Hematopoietic multipotent progenitor cell treated with erythropoietin and hydrocortisone succinate and interleukin-3 and kit ligand, for 8 days (in vitro differentiated cells): ENCODE results near the gene ZNRF1.

ENCODE experiments used
- DNase-seq: peaks from one replicate; pipeline ENCODE4 v3.0.0-alpha.2; 2015

ZNRF1 gene

DNA sequence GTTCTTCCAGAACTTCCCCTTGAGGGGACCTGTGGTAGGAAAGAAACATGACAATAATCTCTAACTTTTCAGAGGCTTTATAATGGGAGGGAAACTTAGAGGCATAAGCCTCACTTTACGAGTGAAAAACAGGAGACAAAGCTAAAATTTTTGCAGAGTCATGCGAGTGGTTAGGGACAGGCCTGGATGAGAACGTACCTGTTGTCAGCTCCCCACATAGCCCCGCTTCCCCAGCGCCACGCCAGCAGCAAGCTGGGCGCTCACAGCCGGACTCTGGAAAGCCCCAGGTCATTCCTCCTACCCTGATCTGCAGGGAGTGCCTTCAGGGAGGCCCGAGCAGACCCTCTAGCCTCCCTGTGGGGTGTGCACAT lies 64.1 kb downstream of the ZNRF1 start:
- DNase-seq: peak; percentile 50

DNA sequence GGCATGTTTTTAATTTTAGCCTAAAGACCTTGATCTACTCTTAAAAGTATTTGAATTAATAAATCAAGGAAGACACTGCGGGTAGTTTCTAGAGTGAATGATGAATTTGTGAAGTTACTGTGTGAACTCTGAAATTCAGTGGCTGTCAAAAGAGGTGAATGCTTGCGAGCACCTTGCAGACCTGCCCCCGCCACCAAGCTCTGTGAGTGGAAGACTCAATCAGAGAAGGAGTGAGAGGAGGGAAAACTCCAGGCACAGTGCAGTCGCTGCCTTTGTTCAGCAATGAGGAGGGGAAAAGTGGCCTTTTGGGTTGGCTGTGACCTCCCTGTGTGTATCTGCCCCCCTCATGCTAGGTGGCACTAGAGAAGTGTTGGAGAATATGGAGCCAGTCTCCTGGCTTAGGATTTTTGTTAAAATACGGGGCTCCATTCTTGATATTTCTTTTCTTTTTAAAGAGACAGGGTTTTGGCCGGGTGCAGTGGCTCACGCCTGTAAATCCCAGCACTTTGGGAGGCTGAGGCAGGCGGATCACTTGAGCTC lies 64.8 kb downstream of the ZNRF1 start:
- peak; percentile 58 for DNase-seq

DNA sequence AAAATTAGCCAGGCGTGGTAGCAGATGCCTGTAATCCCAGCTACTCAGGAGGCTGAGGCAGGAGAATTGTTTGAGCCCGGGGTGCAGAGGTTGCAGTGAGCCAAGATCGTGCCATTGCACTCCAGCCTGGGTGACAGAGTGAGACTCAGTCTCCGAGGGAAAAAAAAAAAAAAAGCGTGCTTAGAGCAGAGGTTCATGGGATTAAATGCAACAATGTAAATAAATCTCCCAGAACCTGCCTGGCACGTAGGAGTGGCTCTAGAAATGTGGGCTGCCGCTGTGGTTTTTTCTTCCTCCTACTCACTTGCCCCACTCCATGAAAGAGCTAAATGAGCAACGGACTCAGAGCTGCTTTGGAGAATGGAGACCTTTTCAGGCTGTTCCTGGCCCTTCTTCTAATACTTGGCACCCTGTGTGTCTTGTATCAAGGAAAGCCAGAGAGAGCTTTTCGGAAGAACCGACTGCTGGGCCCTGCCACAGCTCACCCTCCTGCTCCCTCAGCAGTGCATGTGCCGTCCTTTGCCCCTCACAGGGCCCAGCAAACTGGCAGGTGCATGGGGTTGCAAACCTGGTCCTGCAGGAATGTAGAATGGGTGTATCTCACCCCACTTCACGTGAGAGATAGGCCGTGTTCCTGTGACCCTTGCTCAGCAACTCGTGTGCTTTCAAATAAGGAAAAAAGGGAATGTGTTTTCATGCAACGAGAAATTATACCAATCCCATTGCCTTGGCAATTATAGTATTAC lies 65.8 kb downstream of the ZNRF1 start:
- DNase-seq: peak; percentile 87

DNA sequence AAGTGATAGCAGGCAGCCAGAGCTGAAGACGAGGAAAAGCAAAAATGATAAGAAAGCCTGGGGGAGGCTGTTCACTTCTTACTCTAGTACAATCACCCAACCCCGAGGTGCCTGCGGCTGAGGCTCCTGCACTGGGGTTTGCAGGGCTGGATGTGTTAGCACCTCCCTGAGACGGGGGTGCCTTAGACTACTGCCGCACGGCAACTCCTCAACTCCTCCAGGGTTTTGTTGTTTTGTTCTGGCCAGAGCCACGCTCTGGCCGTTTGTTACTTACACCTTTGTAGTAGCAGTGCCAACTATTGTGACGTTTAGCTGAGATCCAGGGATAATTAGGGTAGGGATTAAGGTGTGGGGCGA lies 66.3 kb downstream of the ZNRF1 start:
- peak; percentile 86 for DNase-seq

DNA sequence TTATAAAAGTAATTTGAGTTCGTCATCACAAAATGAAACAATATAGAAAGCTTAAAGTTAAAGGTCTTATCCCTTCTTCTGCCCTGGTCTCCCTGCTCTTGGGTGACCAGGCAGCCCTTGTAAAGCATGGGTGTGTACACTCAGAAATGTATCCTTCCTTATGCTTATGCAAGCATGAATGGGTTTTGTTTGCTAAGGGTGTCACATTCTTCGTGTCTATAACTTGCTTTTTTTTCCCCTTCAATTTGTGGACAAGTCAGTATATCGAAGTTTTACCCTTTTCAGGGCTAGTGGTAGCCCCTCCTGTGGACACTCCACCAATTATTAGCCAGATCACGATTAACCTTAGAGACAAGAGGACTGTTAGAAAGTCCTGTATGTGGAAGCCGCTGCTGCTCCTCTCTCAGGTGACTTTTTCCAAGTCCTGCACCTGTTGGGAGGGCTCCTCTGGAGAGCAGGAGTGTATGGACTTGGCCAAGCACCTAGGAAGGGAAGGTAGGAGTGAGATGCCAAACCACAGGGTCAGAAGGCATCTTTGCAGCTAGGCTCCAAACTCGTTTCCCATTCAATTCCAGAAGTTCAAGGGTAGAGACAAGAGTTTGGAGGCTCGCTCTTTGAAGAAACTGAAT lies 66.8 kb downstream of the ZNRF1 start:
- DNase-seq: no peak

DNA sequence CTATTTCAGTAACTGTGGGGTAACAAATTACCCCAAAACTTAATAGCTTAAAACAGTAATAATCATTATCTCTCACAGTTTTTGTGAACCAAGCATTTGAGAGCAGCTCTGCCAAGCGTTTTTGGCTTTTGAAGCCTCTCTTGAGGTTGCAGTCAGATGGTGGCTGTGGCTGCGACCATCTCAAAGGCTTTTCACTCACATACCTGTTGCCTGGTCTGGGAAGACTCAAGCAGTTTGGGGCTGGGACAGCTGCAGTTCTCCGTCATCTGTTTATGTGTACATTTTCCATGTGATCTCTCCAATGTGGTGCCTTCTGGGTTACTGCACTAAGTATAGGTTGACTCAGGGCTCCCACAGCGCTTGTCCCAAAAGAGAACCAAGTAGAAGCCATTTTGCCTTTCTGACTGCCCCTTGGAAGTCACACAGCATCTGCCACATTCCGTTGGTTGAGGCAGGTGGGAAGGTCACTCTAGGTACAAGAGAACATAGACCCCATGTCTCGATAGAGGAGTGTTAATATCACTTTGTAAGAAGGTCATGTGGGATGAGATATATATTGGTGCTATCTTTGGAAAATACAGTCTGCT lies 68.1 kb downstream of the ZNRF1 start:
- DNase-seq: no peak

DNA sequence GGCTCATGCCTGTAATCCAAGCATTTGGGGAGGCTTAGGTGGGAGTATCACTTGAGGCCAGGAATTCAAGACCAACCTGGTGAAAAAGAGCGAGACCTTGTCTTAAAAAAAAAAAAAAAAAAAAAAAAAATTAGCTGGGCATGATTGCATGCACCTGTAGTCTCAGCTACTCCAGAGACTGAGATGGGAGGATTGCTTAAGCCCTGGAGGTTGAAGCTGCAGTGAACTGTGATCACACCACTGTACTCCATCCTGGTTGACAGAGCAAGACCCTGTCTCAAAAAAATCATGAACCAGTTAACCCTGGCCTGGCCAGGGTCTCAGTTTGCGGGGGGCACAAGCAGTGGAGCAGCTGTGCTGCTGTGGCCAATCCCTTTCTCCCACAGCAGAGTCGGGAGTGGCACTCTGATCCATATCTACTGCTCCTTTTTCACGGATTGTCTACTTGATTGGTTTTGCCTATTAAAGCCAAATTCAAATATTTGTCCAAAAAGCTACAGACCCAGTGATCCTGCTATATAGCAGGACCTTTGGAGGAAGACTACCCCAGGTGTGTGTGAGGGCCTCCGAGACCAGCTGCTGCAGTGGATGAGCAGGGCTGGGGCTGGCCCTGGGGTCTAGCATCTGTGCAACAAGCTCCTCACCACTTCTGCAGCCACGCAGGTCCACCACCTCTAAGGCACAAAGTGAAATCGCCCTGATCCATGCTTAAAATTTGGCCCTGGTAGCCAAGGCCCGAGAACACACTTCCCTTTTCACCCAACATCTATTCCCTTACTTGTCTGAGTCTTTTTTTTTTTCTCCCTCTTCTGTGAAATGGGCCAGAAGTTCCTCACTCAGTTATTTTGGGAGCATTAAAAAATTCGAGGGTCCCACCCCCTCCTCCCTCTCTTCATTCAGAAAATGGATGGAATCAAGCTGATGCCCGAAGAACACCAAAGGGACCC lies 69.5 kb downstream of the ZNRF1 start:
- DNase-seq: no peak

DNA sequence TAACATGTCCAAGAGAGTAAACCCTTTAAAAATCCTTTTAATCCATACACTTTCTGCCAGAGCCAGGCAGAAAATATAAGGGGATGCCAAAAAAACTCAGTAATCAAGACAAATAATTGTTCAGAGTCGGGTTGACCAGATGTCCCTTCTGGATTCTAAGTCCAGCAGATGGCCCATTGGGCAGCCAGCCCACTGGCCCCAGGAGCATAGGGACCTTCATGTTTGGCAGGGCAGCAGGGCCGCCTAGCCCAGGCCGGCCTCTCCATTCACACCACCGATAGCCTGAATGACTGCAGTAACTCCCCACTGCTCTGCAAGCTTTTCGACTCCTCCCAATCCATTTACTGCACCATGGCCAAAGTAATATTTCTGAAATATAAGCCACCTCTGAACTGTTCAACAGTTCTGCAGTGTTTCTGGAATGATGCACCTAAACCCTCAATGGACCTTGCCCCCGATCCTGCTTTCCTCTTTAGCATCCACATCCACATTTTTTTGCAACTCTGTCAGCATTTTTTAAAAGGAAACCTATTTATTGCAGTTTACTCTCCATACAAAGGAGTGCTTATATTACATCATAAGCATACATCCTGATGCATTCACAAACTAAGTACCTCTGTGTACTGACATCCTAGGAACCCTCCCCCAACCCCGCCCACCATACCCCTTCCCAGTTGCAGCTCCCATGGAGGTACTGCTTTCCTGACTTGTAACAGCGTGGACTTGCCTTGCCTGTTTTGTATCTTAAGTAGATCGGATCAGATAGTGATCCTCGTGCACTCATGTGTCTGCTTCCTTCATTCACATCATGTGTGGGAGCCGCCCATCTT lies 71.4 kb downstream of the ZNRF1 start:
- DNase-seq: no peak

DNA sequence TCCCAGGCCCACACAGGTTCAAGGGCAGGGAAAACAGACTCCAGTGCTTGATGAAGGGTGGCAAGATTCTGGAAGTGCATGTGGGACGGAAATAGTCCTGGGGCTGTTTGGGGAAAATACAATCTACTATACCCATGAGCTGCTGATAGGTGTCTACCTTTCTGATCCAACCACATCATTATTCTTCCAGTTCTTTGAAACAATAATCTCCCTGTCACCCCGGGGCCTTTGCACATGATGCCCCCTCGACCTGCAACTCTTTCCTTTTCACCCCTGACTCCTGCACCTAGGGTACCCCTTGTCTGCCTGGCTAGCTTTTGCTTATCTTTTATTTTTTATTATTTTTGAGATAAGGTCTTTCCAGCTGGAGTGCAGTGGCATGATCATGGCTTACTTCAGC lies 72.8 kb downstream of the ZNRF1 start:
- no peak for DNase-seq

DNA sequence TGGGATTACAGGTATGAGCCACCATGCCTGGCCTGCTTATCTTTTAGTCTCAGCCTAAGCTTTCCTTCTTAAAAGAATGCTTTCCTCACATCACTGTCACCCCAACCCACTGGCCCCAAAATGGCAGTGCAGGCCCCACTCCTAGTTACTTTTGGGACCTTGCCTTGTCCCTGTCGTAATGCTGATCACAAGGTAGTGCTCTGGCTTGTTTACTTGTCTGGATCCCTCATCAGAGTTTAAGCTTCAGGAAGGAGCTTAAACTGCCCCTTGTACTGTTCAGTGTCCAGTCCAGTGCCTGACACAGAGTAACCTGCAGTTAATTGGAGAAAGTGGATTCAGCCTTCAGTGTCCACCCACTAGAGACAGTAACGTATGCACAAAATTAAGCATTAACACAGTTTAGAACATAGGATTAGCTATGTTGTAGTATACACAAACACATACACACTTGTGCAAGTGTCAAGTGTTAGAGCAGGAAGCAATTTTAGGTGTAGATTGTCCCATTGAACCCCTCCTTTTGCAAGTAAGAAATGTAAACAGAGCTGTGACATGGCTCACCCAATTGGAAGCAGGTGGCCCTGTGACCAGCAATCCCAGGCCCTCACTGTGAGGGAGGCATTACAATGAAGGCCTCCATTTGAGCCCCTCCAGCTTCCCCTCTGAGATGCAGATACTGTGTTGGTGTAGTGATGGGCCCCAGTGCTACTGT lies 73.6 kb downstream of the ZNRF1 start:
- DNase-seq: no peak

DNA sequence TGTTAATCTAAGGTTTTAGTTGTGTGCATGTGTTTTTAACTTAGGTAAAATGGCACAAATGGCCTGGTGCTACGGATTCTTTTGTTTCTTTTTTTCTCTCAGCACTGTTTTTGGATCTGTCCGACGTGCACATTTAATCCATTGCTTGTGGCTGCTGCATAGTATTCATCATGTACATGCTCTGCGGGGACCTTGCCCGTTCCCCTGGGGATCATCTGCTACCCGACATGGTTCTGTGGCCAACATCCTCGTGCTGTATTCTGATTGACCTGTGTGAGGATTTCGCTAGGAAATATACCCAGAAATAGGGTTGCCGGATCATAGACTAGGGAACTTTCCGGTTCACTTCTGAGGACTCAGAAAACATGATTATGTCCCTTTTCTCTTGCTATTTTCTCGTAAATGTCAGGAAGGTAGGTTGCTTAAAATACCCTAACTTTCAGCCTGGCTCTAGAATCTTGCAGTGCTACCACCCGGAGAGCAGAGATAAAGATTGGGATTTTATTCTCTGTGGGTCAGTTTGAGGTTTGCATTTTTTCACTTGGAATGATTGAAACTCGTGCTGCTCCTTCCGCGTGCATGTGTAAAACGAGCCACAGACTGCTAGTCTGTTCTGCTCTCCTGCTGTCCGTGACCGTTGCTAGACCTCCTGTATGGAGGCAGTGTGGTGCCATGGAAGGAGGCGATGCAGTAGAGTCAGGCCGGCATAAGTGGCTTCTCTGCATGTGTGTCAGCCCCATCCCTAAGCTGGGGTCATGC lies 74.9 kb downstream of the ZNRF1 start:
- DNase-seq: no peak

DNA sequence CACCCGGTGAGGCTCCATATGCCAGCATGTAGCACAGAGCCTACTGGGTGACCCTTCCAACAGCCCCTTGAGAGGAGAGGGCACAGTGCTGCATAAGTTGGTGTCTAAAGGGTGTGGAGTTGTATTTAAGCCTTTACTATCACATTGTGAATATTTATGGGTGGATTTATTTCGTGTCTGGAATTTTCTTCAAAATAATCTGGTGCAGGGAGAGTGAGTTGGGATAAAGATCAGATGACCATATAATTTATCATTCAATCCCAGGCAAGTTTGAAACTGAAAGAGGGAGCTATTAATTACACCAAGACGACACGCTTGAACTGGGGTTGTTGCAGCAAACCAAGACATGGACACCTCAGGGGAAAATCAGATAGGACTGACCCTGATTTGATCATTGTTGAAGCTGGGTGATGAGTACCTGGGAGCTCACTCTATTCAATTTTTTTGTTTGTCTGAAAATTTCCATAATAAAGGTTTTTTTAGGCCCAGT lies 75.5 kb downstream of the ZNRF1 start:
- no peak for DNase-seq

DNA sequence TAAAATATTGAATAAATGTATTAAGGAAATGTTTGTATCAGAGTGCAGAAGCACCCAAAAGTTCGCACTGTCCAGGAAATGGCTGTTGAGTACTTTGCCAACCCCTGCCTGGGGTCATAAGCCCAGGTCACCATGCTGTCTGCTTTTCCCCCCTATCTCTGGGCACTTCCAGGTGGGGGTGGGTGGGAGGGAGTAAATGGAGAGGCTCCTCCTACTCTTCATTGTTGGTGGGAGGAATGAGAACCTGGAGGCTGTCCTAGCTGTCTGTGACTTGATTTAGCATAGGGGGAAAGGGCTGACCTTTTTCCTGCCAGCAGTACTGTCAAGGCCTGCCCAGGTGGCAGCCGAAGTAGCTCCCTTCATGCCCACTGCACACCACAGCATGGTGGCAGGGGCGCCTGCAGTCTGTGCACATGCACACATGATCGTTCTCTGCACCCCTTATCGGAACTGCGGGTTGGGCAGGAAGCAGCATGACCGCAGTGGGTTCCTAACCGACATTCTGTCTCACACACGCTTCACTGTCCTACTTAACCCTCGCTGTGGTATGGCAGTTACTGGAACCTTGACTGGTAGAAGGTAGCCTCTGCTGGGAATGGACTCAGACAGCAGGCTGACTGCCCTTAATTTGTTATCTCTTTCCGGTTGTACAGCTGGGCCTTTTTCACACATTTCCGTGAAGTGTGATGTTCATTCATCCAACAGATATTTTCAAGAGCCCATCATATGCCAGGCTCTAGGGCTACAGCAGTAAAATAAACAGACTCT lies 76.3 kb downstream of the ZNRF1 start:
- DNase-seq: peak; percentile 97

DNA sequence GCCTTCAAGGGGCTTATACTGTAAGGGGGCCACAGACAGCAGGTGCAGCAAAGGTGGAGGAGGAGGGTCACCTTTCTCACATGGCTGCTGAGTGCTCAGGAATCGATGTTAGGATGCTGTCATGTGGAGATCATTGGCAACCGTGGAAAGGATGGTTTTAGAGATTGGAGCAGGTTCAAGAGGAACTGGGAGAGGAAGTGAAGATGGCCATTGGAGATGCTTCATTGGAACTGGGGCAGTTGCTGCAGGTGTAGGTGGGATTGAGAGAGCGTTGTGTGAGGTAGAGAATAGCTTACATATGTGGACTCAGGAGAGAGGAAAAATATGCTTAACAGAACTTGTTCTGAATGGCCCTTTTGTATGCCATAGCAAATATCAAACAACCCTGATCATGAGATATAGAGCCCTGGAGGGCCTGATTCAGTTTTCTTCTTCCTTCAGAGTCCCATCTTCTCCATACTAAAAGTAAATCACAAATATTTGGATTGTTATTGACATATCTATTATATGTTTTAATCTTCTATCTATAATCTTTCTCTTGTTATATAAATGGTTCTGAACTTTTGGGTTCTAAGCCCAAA lies 77.0 kb downstream of the ZNRF1 start:
- no peak for DNase-seq

DNA sequence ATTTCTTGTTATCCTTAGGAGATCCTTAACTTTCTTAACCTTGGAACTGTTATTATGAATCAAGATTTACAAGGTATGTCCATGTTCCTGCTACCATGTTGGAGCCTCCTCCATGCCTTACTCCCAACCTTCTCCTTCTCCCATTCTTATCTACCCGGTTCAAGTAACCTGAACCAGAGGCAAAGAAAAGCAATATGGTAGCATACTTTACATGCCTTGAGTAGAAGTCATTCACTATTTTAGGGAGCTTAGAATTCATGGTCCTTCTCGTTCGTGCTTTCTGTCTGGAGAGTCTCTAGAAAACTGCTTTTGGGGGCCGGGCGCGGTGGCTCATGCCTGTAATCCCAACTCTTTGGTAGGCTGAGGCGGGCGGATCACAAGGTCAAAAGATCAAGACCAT lies 80.1 kb downstream of the ZNRF1 start:
- no peak for DNase-seq

DNA sequence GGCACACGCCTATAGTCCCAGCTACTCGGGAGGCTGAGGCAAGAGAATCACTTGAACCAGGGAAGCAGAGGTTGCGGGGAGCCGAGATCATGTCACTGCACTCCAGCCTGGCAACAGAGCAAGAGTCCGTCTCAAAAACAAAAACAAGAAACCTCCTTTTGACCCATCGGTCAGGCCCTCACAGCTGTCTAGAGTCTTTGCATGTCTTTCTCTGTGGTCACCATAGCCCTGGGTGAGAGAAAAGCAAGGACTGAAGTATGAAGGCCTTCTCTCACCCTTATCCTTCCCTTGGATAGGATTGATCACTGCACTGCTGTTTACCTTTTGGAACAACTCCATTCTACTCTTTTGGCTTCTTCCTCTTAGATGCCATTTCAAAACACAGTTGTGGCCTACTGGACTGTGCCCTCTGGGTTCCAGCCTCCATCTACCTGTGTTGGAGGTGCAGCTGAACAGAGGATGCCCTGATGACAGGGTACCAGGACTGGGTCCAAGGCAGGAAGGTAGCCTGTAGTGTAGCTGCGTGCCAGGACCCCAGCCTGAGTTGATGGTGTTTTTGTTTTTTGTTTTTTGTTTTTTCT lies 80.6 kb downstream of the ZNRF1 start:
- DNase-seq: no peak

DNA sequence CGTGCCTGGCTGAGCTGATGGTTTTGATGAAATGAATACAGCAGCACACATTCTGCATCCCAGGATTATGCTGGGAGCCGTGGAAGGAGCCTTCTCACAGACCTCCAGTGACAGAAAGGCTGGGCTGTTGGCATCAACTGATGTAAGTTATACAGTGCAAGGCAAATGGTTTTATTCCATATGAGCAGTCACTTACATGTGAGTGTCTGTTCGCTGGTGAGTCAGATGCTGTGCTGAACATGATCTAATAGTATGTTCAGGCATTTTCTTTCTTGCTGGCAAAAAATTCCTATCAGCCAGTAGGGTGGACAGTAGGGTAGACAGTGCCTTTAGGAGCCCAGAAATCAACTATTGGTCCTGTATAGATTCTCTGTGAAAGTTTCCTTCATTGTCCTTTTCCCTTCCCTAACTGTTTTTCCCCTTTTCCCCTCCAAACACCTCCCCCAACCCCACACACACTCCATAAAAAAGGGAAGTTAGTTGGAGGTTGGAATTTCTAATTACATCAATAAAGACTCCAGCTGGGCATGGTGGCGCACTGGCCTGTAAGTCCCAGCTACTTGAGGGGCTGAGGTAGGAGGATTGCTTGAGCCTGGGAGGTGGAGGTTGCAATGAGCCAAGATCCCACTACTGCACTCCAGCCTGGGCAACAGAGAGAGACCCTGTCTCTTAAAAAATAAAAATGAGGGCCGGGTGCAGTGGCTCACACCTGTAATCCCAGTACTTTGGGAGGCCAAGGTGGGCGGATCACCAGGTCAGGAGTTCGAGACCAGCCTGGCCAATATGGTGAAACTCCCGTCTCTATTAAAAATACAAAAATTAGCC lies 81.6 kb downstream of the ZNRF1 start:
- no peak for DNase-seq
